Liver (tissue), 9 donors: ENCODE data around the gene SPN. TPM values are rescaled to one million over a fixed set of nuclear protein-coding genes. Genes with fewer than 3 reads are reported as not detected.

Experiments used
- DNase-seq: peaks from one replicate; pipeline ENCODE4 v3.0.0-alpha.2; 2017; ENCODE audit warnings: low spot score
- H3K27ac ChIP-seq, 2 donors: one replicate each; pipeline ENCODE4 v1.7.0; 2013; ENCODE audit warnings: inconsistent platforms in 2 of 2, low read length in 2 of 2, control low read depth in 1 of 2, low read depth in 1 of 2, mild to moderate bottlenecking in 1 of 2
- H3K27me3 ChIP-seq, 4 donors: one replicate each; pipeline versions ENCODE4 v1.6.1 to v1.7.0; 2013; ENCODE audit warnings: low read length in 3 of 4, inconsistent platforms in 1 of 4, mild to moderate bottlenecking in 1 of 4, moderate library complexity in 1 of 4; ENCODE audit not compliant: control insufficient read depth in 4 of 4, insufficient read depth in 4 of 4
- H3K36me3 ChIP-seq, 4 donors: one replicate each; pipeline versions ENCODE4 v1.6.1 to v1.7.0; 2013; ENCODE audit warnings: low read length in 3 of 4, mild to moderate bottlenecking in 3 of 4, low read depth in 1 of 4, moderate library complexity in 1 of 4; ENCODE audit not compliant: control insufficient read depth in 4 of 4, insufficient read depth in 3 of 4
- H3K4me1 ChIP-seq, 4 donors: one replicate each; pipeline versions ENCODE4 v1.6.1 to v1.7.0; 2013; ENCODE audit warnings: low read length in 3 of 4, mild to moderate bottlenecking in 3 of 4, moderate library complexity in 1 of 4; ENCODE audit not compliant: control insufficient read depth in 4 of 4, insufficient read depth in 4 of 4
- H3K4me3 ChIP-seq, 3 donors: one replicate each; pipeline versions ENCODE4 v1.6.1 to v1.7.0; 2013; ENCODE audit warnings: low read length in 3 of 3, control low read depth in 1 of 3, low read depth in 1 of 3, mild to moderate bottlenecking in 1 of 3
- H3K9ac ChIP-seq, 2 donors: one replicate each; pipeline ENCODE4 v1.7.0; 2013; ENCODE audit warnings: low read length in 2 of 2, mild to moderate bottlenecking in 2 of 2, moderate library complexity in 2 of 2, control low read depth in 1 of 2, low read depth in 1 of 2
- H3K9me3 ChIP-seq, 4 donors: one replicate each; pipeline versions ENCODE4 v1.6.1 to v1.7.0; 2013; ENCODE audit warnings: low read length in 3 of 4; ENCODE audit not compliant: control insufficient read depth in 4 of 4
- ATF3 ChIP-seq: IDR thresholded peaks from 2 replicates; pipeline ENCODE4 v1.6.1; 2016; ENCODE audit warnings: antibody characterized with exemption
- CTCF ChIP-seq: fragments of 150-350 bp; IDR thresholded peaks from 2 replicates; pipeline ENCODE4 v1.5.1; 2017; ENCODE audit warnings: improper control_type of control experiment, low read depth, low read length; ENCODE audit not compliant: missing input control
- EGR1 ChIP-seq, 2 donors: IDR thresholded peaks; 2 replicates each; pipeline ENCODE4 v1.6.1; 2016 to 2018; ENCODE audit warnings: antibody characterized with exemption in 2 of 2, low read depth in 2 of 2
- FOXA1 ChIP-seq: IDR thresholded peaks from 2 replicates; pipeline ENCODE4 v1.6.1; 2016; ENCODE audit warnings: antibody characterized with exemption
- FOXA2 ChIP-seq: IDR thresholded peaks from 2 replicates; pipeline ENCODE4 v1.6.1; 2016; ENCODE audit warnings: antibody characterized with exemption
- GABPA ChIP-seq, 2 donors: IDR thresholded peaks in 1 of 2; conservative IDR thresholded peaks in 1 of 2; 2 replicates each; pipeline ENCODE4 v1.6.1; 2016; ENCODE audit warnings: antibody characterized with exemption in 2 of 2, mild to moderate bottlenecking in 1 of 2, moderate library complexity in 1 of 2
- HNF4A ChIP-seq, 2 donors: conservative IDR thresholded peaks; 2 replicates each; pipeline ENCODE4 v1.6.1; 2016; ENCODE audit warnings: antibody characterized with exemption in 2 of 2, mild to moderate bottlenecking in 2 of 2
- HNF4G ChIP-seq: IDR thresholded peaks from 2 replicates; pipeline ENCODE4 v1.6.1; 2016; ENCODE audit warnings: antibody characterized with exemption
- JUND ChIP-seq, 2 donors: IDR thresholded peaks; 2 replicates each; pipeline ENCODE4 v1.6.1; 2016; ENCODE audit warnings: antibody characterized with exemption in 2 of 2
- NR2F2 ChIP-seq: IDR thresholded peaks from 2 replicates; pipeline ENCODE4 v1.6.1; 2016; ENCODE audit warnings: antibody characterized with exemption
- RAD21 ChIP-seq, 2 donors: IDR thresholded peaks; 2 replicates each; pipeline ENCODE4 v1.6.1; 2016; ENCODE audit warnings: antibody characterized with exemption in 2 of 2, mild to moderate bottlenecking in 2 of 2
- RXRA ChIP-seq, 2 donors: IDR thresholded peaks; 2 replicates each; pipeline ENCODE4 v1.6.1; 2017 to 2018; ENCODE audit warnings: antibody characterized with exemption in 2 of 2, mild to moderate bottlenecking in 1 of 2
- SP1 ChIP-seq: IDR thresholded peaks from 2 replicates; pipeline ENCODE4 v1.6.1; 2018; ENCODE audit warnings: antibody characterized with exemption, mild to moderate bottlenecking
- TAF1 ChIP-seq: conservative IDR thresholded peaks from 2 replicates; pipeline ENCODE4 v1.6.1; 2016; ENCODE audit warnings: antibody characterized with exemption, mild to moderate bottlenecking
- ZBTB33 ChIP-seq: IDR thresholded peaks from 2 replicates; pipeline ENCODE4 v1.6.1; 2016; ENCODE audit warnings: antibody characterized with exemption
- WGBS: extraction: QIAGEN DNeasy Blood & Tissue Kit; methylation state at CpG from one replicate; pipeline ENCODE4 v1.1.7; 2013; 5-methylcytosine and 5-hydroxymethylcytosine counted together
- polyA plus RNA-seq, 2 donors: library from polyadenylated mRNA; stranded (reverse) in 1 of 2; unstranded in 1 of 2; fragments of 200-250 nt in 1 of 2; fragments of >200 nt in 1 of 2; fragmentation: Nextera tagmentation in 1 of 2; extraction: Ambion mirVana in 1 of 2; gene quantifications; one replicate each; pipeline versions ENCODE4 v1.2.1 to v1.2.3, GENCODE V29; 2013 to 2015
- total RNA-seq, 2 donors: library from RNA; depleted of rRNA; stranded (reverse); fragments of >200 nt; gene quantifications; one replicate each; pipeline ENCODE4 v1.2.3, GENCODE V29; 2014
- donor health status: healthy.
- donor health status: healthy.
- donor health status: healthy.
- donor health status: healthy.
- donor health status: healthy.

The SPN gene
- total and polyA plus RNA-seq, 4 donors = 0.85 to 31.2 (median 0.91) TPM

GRCh38 chr16:29712809-29713208, 49.8 kb downstream of the SPN start (continued):
- TF ChIP-seq CTCF = no peak
- TF ChIP-seq HNF4A (conservative IDR thresholded peaks at IDR 0.05) = no peak

- Histone ChIP-seq H3K4me3 (no peak overlapping the region), H3K9ac (no peak overlapping the region), H3K9me3 (no peaks in the 10 kb centered on the region), H3K27me3 (no peaks in the 10 kb centered on the region), H3K27ac (no peak overlapping the region), H3K4me1 (peaks cover 0 to 5% (median under 1%) of the 10 kb centered on the region in 4 donors), H3K36me3 (no peaks in the 10 kb centered on the region)
- no peak for TF ChIP-seq ZBTB33
- WGBS = 88% methylated on average over 2 of the region's 2 CpGs
- DNase-seq = no peak
Measured at GRCh38 chr16:29714396-29714795, 51.3 kb downstream of the SPN start.

- H3K27ac ChIP-seq = no peak overlapping the region
- H3K36me3 ChIP-seq = no peaks in the 10 kb centered on the region
- H3K9me3 ChIP-seq = no peaks in the 10 kb centered on the region
- no peaks in the 10 kb centered on the region for H3K27me3 ChIP-seq
- TF ChIP-seq ATF3 (no peak), EGR1 (IDR thresholded peaks at IDR 0.05; ENCODE audit: low read depth in 2 of 2) (no peak), GABPA (IDR thresholded peaks at IDR 0.05 in 1 of 2, conservative IDR thresholded peaks at IDR 0.05 in 1 of 2) (no peak), HNF4G (no peak)
- H3K4me1 ChIP-seq = peaks cover 0 to 5% (median under 1%) of the 10 kb centered on the region in 4 donors
- no peak overlapping the region for H3K9ac ChIP-seq
- 47% methylated on average over 1 of the region's 1 CpG for WGBS
- no peak for DNase-seq
- no peak overlapping the region for H3K4me3 ChIP-seq
Measured at GRCh38 chr16:29714972-29715371, 51.9 kb downstream of the SPN start.

- Histone ChIP-seq H3K4me1 (no peaks in the 10 kb centered on the region), H3K9ac (no peak overlapping the region), H3K27me3 (no peaks in the 10 kb centered on the region), H3K27ac (no peak overlapping the region), H3K9me3 (no peaks in the 10 kb centered on the region), H3K36me3 (no peaks in the 10 kb centered on the region), H3K4me3 (no peak overlapping the region)
- WGBS = 75% methylated on average over 7 of the region's 7 CpGs
- TF ChIP-seq HNF4A (conservative IDR thresholded peaks at IDR 0.05) (no peak), FOXA1 (no peak), ATF3 (no peak), JUND (IDR thresholded peaks at IDR 0.05) (no peak), TAF1 (no peak), RXRA (IDR thresholded peaks at IDR 0.05) (no peak), FOXA2 (no peak), SP1 (no peak), HNF4G (no peak), ZBTB33 (no peak), EGR1 (IDR thresholded peaks at IDR 0.05; ENCODE audit: low read depth in 2 of 2) (no peak), RAD21 (IDR thresholded peaks at IDR 0.05) (no peak), NR2F2 (no peak)
- no peak for DNase-seq
Measured at GRCh38 chr16:29717113-29717512, 54.1 kb downstream of the SPN start.
